Heart left ventricle (tissue), 13 donors: ENCODE data around the gene NFAT5.

Experiments
- POLR2A ChIP-seq, 2 donors: fragments of 450-650 bp; IDR thresholded peaks; one replicate each; pipeline ENCODE4 v1.6.1; 2017; ENCODE audit warnings: antibody characterized with exemption in 2 of 2, mild to moderate bottlenecking in 2 of 2, moderate library complexity in 2 of 2
- TF ChIP-seq, protein P1 (sequence below), 12 donors: fragments of 200-600 bp; sonication (generic) in 4 of 12; IDR thresholded peaks; one replicate each; pipeline versions ENCODE4 v1.5.0 to v1.8.0; 2018 to 2022; ENCODE audit warnings: antibody characterized with exemption in 12 of 12, mild to moderate bottlenecking in 5 of 12
- donor health status: ischemic (EF 13 %, LVEDD 7.1; RV severe dilation, severe dysfunction).
- donor health status: DM: no; HTN: yes; CAD: no.
- donor health status: DM: no; HTN: no; CAD: no.
- donor health status: ischemic (EF 25% LVEDD 6.9; RV normal size, moderate dysfunction).
- donor health status: ischemic (EF 25% LVEDD 5.7; RV mildly dilated, moderate dysfunction).
- donor health status: ischemic (EF 35%, LVEDD 5.7; RV mildly dilated, moderate dysfunction).
- donor health status: nonischemic (EF 11% LVEDD 7.7; RV severe dilation, severe dysfunction).
- donor health status: DM: yes; HTN: yes; CAD: no.
- donor health status: PGD.
- donor health status: ischemic (EF 29% LVEDD 5.4; RV normal size, mild dysfunction).
- donor health status: nonischemic (EF 23%, LVEDD 6.1; RV moderate dilation, normal function).

DNA sequence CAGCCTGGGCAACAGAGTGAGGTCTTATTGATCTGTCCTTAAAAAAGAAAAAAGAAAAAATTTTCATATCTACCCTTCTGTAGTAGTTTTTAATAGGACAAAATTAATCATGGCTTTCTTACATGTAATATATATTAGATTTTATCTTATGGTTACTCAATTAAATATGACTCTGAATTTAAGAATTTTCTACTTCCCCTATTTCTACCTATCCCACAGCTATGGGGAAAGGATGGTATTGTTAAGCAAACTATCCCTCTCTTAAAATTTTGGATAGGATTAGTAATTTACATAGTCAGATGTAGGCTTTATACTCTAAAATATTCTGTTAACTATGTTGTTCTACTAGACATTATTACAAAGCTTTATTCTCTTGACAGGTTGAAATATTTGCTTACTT lies 98.1 kb downstream of the NFAT5 start:
- TF ChIP-seq, protein P1, sequence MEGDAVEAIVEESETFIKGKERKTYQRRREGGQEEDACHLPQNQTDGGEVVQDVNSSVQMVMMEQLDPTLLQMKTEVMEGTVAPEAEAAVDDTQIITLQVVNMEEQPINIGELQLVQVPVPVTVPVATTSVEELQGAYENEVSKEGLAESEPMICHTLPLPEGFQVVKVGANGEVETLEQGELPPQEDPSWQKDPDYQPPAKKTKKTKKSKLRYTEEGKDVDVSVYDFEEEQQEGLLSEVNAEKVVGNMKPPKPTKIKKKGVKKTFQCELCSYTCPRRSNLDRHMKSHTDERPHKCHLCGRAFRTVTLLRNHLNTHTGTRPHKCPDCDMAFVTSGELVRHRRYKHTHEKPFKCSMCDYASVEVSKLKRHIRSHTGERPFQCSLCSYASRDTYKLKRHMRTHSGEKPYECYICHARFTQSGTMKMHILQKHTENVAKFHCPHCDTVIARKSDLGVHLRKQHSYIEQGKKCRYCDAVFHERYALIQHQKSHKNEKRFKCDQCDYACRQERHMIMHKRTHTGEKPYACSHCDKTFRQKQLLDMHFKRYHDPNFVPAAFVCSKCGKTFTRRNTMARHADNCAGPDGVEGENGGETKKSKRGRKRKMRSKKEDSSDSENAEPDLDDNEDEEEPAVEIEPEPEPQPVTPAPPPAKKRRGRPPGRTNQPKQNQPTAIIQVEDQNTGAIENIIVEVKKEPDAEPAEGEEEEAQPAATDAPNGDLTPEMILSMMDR (IDR thresholded peaks at IDR 0.05): no peak
- TF ChIP-seq POLR2A (IDR thresholded peaks at IDR 0.05): no peak
